ENCODE measurements around the gene SLC6A6.
"Not testable (repeated sequence)": the region's sequence is repeated elsewhere in the genome, so short reads cannot be mapped to it uniquely, and the experiment has no call there.

Gene SLC6A6

GRCh38 chr3:14423963-14424362 is 21.6 kb downstream of the SLC6A6 start:
- DNase-seq, result no peak

DNA sequence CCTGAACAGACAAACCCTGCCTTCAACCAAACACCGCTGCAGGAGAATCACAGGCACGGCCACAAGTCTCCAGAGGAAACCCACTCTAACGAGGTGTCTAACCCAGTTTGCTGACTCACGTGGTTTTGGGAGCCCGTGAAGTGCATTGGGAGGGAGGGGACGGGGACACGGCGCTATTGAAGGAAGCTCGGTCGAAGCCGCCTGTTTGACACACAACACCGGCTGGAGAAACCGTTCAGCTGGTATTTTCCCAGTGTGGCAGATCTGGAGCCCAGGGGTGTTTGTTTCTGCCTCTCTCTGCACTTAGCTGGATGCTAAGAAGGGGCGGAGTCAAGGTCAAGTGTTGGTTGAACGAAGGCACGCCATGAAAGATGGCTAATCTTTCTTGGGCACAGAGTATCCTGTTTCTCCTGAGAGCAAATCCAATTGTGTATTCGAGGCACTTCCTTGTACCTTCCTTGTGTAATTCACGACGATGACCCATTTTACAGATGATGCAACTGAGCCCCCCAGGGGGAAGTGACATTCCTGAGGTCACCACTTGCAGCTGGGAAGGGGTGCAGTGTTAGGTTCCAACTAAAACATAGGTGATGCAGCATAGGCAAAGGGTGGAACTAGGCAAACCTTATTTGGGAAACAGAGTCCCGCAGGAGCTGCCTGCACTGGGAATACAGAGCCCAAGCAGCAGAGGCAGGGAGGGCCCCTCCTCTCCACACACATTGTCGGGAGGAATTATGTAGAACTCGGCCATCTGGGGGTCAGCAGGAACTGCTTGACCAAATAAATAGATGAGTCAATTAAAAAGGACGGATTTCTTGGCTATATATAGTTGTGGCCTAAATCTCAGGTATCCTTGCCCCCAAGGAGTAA is 22.5 kb downstream of the SLC6A6 start:
- DNase-seq, result peak; percentile 71

- DNase-seq, result peak; percentile 69
Measured at GRCh38 chr3:14425581-14426304, 23.3 kb downstream of the SLC6A6 start.

- no peak for DNase-seq
Measured at GRCh38 chr3:14426305-14426620, 23.9 kb downstream of the SLC6A6 start.

- DNase-seq, result no peak
Measured at GRCh38 chr3:14428087-14429033, 26.0 kb downstream of the SLC6A6 start.

DNA sequence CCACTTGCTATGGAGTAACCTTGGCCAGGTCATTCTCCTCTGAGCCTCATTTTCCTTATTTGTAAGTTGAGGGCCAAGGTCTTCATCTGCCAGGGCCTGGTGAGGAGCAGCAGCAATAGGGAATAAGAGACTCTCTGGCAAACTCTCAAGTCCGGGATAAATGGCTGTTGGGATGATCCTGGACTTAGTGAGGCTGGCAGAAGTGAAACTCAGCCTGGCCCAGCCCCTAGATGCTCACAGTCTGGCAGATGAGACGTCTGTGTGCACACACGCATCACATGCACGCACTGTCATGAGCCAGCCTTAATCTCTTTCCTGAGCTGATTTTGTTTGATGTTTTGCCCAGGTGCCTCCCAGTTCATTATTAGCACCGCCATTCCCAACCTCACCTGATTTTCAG is 26.8 kb downstream of the SLC6A6 start:
- no peak for DNase-seq

GRCh38 chr3:14429640-14430039 is 27.2 kb downstream of the SLC6A6 start:
- no peak for DNase-seq

GRCh38 chr3:14430053-14430452 is 27.6 kb downstream of the SLC6A6 start:
- DNase-seq, result no peak

DNA sequence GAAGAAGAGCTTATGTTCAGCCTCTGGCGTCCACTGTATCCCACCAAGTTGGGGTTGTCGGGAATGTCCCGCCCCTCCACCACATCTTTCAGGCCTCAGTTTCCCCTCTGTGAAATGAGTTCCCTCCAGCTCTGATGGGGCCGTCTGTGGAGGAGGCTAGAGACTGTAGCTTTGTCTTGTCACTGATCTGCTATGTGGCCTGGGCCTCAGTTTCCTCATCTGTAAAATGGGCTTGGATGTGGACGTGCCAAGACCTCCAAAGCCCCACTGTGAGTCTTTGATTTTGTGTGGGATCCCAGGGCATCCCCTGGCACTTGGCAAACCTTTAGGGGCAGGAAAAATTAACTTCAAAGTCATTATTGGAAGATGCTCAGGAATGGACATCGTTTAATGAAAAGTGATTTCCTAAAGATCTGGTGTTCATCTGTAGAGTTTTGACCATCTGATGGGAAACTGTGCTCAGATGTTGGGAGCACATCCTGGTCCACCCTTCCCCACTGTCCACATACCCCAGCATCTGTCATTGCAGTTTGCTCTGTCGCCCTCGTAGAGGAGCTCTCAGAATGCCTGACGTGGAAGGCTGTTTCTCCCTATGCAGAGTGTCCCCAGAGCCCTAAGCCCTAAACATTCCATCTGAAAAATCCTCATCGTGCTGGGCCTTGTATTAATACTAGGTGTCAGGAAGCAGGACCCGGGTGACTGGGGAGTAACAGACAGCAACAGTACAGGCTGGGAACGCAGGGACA is 28.5 kb downstream of the SLC6A6 start:
- no peak for DNase-seq

GRCh38 chr3:14431452-14431916 is 29.1 kb downstream of the SLC6A6 start:
- DNase-seq, result no peak

DNA sequence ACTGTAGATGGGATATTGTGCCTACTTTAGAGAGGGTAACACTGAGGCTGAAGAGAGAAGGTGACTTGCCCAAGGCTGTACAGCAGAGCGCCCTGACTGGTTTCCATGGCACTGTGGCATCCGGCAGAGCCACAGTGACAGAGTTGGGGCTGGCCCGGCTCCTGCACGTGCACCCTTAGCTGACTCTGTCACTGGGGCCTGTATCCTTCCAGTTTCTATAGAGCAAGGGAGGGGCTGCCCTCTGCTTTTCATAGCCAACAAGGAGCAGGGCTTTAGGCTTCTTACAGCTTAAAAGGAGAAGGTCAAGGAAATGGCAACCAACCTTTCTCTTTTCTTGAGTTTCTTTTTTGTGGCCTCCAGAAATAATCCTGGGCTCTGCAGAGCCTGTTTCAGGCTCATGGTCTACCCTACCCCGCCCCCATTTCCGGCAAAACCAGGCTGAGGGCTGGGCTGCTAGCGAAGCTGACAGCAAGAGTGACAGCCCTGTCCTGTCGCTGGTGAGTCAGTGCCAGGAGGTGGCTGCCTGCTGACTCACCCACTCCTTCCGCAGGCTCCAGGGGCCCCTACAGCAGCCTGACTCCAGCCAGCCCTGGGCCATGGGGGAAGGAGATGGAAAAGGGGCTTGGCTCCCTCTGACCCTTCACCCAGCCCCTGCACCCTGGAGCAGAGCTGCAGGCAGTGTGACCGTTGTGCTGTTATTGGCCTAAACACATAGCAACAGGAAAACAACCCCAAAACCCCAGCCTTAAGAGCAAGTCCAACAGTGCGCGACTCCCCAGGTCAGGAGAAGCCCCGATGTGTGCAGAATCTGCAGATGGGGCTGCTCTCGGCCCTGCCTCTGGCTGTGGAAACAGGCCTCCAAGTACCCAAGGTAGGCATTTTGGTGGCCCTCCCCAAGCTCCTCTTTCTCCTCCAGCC is 29.8 kb downstream of the SLC6A6 start:
- DNase-seq, result peak; percentile 94

- DNase-seq, result no peak
Measured at GRCh38 chr3:14433106-14433505, 30.7 kb downstream of the SLC6A6 start.

DNA sequence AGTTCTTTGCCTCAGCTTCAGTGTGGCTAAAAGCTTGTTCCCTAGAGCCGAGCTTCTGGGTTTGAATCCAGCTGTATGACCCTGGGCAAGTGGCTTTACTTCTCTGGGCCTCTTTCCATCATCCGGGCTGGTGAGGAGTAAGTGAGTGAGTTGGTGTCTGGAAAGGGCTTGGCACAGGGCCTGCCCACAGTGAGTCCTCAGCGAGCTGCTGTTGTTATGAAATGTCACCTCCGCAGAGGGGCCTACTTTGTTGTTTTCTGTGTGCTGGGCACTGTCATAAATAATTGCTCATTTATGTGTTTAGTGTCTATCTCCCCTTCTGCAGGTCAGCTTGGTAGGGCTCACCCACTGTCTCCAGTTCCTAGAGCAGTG is 31.7 kb downstream of the SLC6A6 start:
- DNase-seq, result no peak

- DNase-seq, result no peak
Measured at GRCh38 chr3:14434498-14435151, 32.2 kb downstream of the SLC6A6 start.

DNA sequence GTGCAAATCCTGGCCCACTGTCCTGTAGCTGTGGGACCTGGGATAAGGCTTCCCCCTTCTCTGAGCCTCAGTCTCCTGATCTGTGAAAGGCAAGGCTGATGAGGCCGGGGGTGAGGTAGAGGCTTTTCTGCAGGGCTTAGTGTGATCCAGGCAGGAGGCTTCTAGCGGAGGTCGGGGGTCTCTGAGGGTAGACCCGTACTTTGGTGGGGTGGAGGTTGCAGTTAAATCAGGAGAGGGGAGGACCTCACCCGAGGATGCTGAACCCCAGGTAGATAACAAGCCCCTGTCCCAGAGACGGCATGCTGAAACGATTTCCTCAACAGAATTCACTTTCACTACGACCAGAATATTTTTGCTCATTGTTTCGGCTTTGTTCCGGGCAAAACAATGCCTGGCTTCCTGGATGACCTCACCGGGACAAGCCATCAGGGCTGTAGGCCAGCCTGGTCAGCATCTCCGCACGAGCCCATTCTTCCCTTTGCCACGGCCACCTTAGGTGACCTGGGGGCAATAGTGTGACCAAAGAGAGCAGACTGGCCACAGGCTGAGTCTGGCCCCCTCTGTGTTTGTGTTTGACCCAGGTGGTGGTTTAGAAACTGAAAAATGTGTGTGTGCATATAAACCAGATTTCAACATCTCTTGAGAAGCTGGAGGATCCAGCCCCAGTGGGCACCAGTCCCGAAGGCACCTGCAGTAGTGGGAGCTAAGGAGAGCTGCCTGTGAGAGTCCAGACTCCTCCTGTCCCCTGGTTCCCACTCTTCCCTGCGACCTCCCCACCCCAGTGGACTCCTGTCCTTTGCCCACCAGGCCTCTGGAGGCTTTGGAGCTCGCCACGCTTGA is 33.0 kb downstream of the SLC6A6 start:
- no peak for DNase-seq

GRCh38 chr3:14436954-14437281 is 34.5 kb downstream of the SLC6A6 start:
- no peak for DNase-seq

DNA sequence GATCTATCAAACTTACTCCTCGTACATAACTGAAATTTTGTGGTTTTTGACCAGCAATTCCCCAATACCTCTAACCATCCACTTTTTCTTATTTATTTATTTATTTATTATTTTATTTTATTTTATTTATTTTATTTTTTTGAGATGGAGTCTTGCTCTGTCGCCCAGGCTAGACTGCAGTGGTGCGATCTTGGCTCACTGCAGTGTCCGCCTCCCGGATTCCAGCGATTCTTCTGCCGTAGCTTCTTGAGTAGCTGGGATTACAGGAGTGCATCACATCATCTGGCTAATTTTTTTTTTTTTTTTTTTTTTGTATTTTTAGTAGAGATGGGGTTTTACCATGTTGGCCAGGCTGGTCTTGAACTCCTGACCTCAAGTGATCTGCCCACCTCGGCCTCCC is 35.3 kb downstream of the SLC6A6 start:
- not testable (repeated sequence) for DNase-seq

DNA sequence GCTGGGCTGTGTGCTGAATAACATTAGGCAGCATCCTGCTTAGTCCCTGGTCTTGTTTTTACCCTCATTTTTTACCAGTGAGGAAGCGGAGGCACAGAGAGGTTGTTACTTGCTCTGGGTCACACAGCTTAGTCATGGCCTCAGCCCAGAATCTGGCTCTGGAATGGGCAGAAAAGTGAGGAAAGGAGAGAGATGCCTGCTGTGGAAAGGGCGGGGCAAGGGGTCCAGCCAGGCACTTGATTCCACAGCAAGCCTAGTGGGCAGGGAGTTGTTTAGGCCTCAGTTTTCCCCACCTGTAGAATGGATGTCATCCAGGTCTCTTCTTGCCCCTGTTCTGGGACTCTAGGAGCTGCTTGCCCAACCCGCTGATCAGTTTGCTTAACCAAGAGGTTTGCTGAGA is 35.9 kb downstream of the SLC6A6 start:
- no peak for DNase-seq

DNA sequence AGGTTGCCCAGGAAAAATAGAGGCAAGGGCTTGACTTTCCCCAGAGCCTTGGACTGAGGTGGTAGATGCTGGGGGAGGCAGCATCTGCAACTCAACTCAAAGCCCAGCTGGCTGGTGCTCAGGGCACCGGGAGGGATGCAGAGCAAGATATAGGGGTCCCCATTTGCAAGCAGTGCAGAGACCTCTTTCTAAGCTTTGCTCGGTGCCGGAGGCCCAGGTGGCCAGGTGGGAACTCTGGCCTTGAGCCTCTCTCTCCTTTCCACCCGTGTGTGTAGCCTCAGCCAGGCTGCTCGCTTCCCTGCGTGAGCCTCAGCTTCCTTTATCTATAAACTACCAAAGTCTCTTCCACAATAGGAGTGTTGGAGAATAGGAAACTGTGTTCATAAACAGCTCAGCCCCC is 36.5 kb downstream of the SLC6A6 start:
- no peak for DNase-seq

Measured in activated CD8-positive, alpha-beta memory T cell treated with anti-CD3 and anti-CD28 coated beads for 24 hours (primary cell).